Large intestine (tissue), 3 donors: Measurements from ENCODE around the gene ASB2. TPM values are rescaled to one million over a fixed set of nuclear protein-coding genes. Genes with fewer than 3 reads are reported as not detected.

Experiments
- DNase-seq, 2 donors: peaks; one replicate each; pipeline versions ENCODE4 v3.0.0 to v3.0.0-alpha.2; 2013
- H3K27ac ChIP-seq: one replicate; pipeline ENCODE4 v1.5.1; 2013; ENCODE audit warnings: low read length
- H3K27me3 ChIP-seq: 2 replicates; pipeline ENCODE4 v1.6.1; 2013; ENCODE audit warnings: low read length; ENCODE audit not compliant: control insufficient read depth, insufficient read depth
- H3K36me3 ChIP-seq: 2 replicates; pipeline ENCODE4 v1.6.1; 2013; ENCODE audit warnings: low read length; ENCODE audit not compliant: control insufficient read depth, insufficient read depth
- H3K4me1 ChIP-seq: one replicate; pipeline ENCODE4 v1.6.1; 2013; ENCODE audit warnings: low read length; ENCODE audit not compliant: control insufficient read depth, insufficient read depth
- H3K4me3 ChIP-seq: one replicate; pipeline ENCODE4 v1.5.1; 2013; ENCODE audit warnings: low read length
- H3K9me3 ChIP-seq: one replicate; pipeline ENCODE4 v1.6.1; 2013; ENCODE audit warnings: mild to moderate bottlenecking, low read depth, low read length, moderate library complexity; ENCODE audit not compliant: control insufficient read depth
- WGBS: methylation state at CpG from one replicate; pipeline ENCODE4 v1.1.5; 2013; ENCODE audit warnings: low lambda C conversion rate; ENCODE audit not compliant: insufficient coverage; 5-methylcytosine and 5-hydroxymethylcytosine counted together
- polyA plus RNA-seq: library from polyadenylated mRNA; unstranded; fragments of 120-200 nt; gene quantifications from one replicate; pipeline ENCODE4 v1.2.1, GENCODE V29; 2013

ASB2 gene
- polyA plus RNA-seq, 1 donor: 12.1 TPM

DNA sequence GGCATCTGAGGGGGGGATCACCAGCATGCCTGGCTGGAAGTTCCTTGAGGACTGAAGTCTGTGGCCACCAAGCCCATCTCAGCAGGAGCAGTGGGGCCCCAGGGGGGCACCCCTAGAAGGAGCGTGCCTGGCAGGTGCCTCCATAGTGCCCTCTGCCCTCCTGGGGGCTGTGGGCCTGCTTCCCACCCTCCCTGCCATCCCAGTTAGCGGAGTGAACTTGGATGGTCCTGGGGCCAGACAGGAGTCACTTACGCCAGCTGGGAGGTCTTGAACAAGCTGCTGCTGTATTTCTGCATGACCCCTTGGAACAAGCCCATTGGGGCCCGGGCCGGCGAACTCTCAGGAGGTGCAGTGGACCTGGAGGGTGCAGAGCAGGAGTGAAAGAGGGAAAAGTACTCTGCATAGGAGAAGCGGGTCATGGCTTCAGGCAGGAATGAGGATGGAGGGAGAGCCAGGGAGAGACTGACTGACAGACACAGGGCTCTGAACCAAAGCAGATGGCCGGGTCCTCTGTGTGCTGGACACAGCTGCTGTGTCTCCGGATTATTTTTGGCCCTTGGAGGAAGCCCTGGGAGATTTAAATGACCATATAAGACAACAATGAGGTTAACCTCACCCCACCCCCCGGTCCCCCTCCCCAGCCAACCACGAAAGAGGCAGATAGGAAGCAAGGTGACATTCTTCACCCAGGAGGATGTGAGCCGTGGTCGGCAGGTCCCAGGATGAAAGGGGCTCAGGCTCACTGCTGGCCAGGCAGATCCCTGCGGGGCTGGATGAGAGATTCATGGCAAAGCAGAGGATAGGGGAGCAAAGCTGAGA, 19.6 kb downstream of the ASB2 start:
- H3K4me3 ChIP-seq: no peak overlapping the region
- H3K36me3 ChIP-seq: no peaks in the 10 kb centered on the region
- no peaks in the 10 kb centered on the region for H3K27me3 ChIP-seq
- no peak overlapping the region for H3K27ac ChIP-seq
- 60% methylated on average over 1 of the region's 14 CpGs for WGBS
- peak in 1 of 2 donors; percentile 65 for DNase-seq
- peaks cover 61% of the 10 kb centered on the region for H3K4me1 ChIP-seq
- no peaks in the 10 kb centered on the region for H3K9me3 ChIP-seq

GRCh38 chr14:93955850-93956481, 20.4 kb downstream of the ASB2 start:
- H3K27ac ChIP-seq: peak overlapping the region; percentile 30
- no peaks in the 10 kb centered on the region for H3K27me3 ChIP-seq
- H3K36me3 ChIP-seq: no peaks in the 10 kb centered on the region
- no peak for DNase-seq
- no CpG with 5 or more reads among the region's 8 CpGs for WGBS
- no peaks in the 10 kb centered on the region for H3K9me3 ChIP-seq
- H3K4me1 ChIP-seq: peaks cover 61% of the 10 kb centered on the region
- no peak overlapping the region for H3K4me3 ChIP-seq

- Histone ChIP-seq H3K4me1 (peaks cover 56% of the 10 kb centered on the region), H3K27ac (peak overlapping the region; percentile 30), H3K9me3 (no peaks in the 10 kb centered on the region), H3K36me3 (no peaks in the 10 kb centered on the region), H3K27me3 (no peaks in the 10 kb centered on the region), H3K4me3 (peak overlapping the region; percentile 7)
- peak; percentile 46 to 74 for DNase-seq
- WGBS: no CpG with 5 or more reads among the region's 19 CpGs
Measured at GRCh38 chr14:93954900-93955849, 21.2 kb downstream of the ASB2 start.

- Histone ChIP-seq H3K27me3 (no peaks in the 10 kb centered on the region), H3K4me1 (peaks cover 49% of the 10 kb centered on the region), H3K36me3 (no peaks in the 10 kb centered on the region), H3K27ac (no peak overlapping the region), H3K4me3 (no peak overlapping the region), H3K9me3 (no peaks in the 10 kb centered on the region)
- WGBS: no CpG with 5 or more reads among the region's 4 CpGs
- no peak for DNase-seq
Measured at GRCh38 chr14:93954516-93954830, 21.9 kb downstream of the ASB2 start.

- Histone ChIP-seq H3K36me3 (no peaks in the 10 kb centered on the region), H3K9me3 (no peaks in the 10 kb centered on the region), H3K4me3 (no peak overlapping the region), H3K4me1 (peaks cover 45% of the 10 kb centered on the region), H3K27ac (no peak overlapping the region), H3K27me3 (no peaks in the 10 kb centered on the region)
- 40% methylated on average over 1 of the region's 18 CpGs for WGBS
- DNase-seq: no peak
Measured at GRCh38 chr14:93953739-93954515, 22.4 kb downstream of the ASB2 start.

- Histone ChIP-seq H3K27ac (no peak overlapping the region), H3K9me3 (no peaks in the 10 kb centered on the region), H3K4me1 (peaks cover 38% of the 10 kb centered on the region), H3K36me3 (no peaks in the 10 kb centered on the region), H3K27me3 (no peaks in the 10 kb centered on the region), H3K4me3 (no peak overlapping the region)
- no peak for DNase-seq
- no CpG with 5 or more reads among the region's 14 CpGs for WGBS
Measured at GRCh38 chr14:93953263-93953662, 23.1 kb downstream of the ASB2 start.

- no peaks in the 10 kb centered on the region for H3K9me3 ChIP-seq
- H3K27ac ChIP-seq: no peak overlapping the region
- H3K27me3 ChIP-seq: no peaks in the 10 kb centered on the region
- DNase-seq: no peak
- H3K4me1 ChIP-seq: peaks cover 34% of the 10 kb centered on the region
- WGBS: no CpG with 5 or more reads among the region's 3 CpGs
- no peaks in the 10 kb centered on the region for H3K36me3 ChIP-seq
- H3K4me3 ChIP-seq: no peak overlapping the region
Measured at GRCh38 chr14:93952829-93953228, 23.5 kb downstream of the ASB2 start.

GRCh38 chr14:93951635-93952540, 24.5 kb downstream of the ASB2 start:
- H3K9me3 ChIP-seq: peaks cover 4% of the 10 kb centered on the region
- no peaks in the 10 kb centered on the region for H3K36me3 ChIP-seq
- no peak overlapping the region for H3K27ac ChIP-seq
- H3K4me1 ChIP-seq: peaks cover 30% of the 10 kb centered on the region
- H3K27me3 ChIP-seq: no peaks in the 10 kb centered on the region
- no peak overlapping the region for H3K4me3 ChIP-seq
- no peak for DNase-seq
- WGBS: no CpG with 5 or more reads among the region's 7 CpGs

GRCh38 chr14:93950948-93951634, 25.3 kb downstream of the ASB2 start:
- no peaks in the 10 kb centered on the region for H3K27me3 ChIP-seq
- no peak for DNase-seq
- H3K9me3 ChIP-seq: peaks cover 4% of the 10 kb centered on the region
- H3K36me3 ChIP-seq: no peaks in the 10 kb centered on the region
- H3K4me1 ChIP-seq: peaks cover 29% of the 10 kb centered on the region
- no CpG with 5 or more reads among the region's 20 CpGs for WGBS
- no peak overlapping the region for H3K27ac ChIP-seq
- no peak overlapping the region for H3K4me3 ChIP-seq
